HEK293 (cell line): ENCODE results near the gene CMTM2.

Source experiments
- GLIS2 ChIP-seq: fragments of 450-650 bp; formaldehyde crosslinking; IDR thresholded peaks from 2 replicates; pipeline ENCODE4 v1.5.1; 2016; ENCODE audit warnings: missing biosample characterization, missing genetic modification characterization
- PRDM10 ChIP-seq: fragments of 450-650 bp; formaldehyde crosslinking; IDR thresholded peaks from 2 replicates; pipeline ENCODE4 v1.5.1; 2016; ENCODE audit warnings: missing biosample characterization, missing genetic modification characterization
- PRDM2 ChIP-seq: fragments of 450-650 bp; formaldehyde crosslinking; IDR thresholded peaks from 2 replicates; pipeline ENCODE4 v1.5.1; 2016; ENCODE audit warnings: missing biosample characterization, missing genetic modification characterization, borderline replicate concordance
- ZBTB11 ChIP-seq: fragments of 450-650 bp; formaldehyde crosslinking; conservative IDR thresholded peaks from 2 replicates; pipeline ENCODE4 v1.5.1; 2016; ENCODE audit warnings: low read depth, missing biosample characterization, missing genetic modification characterization
- ZBTB49 ChIP-seq: fragments of 450-650 bp; formaldehyde crosslinking; IDR thresholded peaks from 2 replicates; pipeline ENCODE4 v1.5.1; 2016; ENCODE audit warnings: missing biosample characterization, missing genetic modification characterization, low read depth
- ZFP37 ChIP-seq: fragments of 450-650 bp; formaldehyde crosslinking; IDR thresholded peaks from 2 replicates; pipeline ENCODE4 v1.5.1; 2016; ENCODE audit warnings: missing biosample characterization, missing genetic modification characterization
- ZFP69B ChIP-seq: fragments of 450-650 bp; formaldehyde crosslinking; IDR thresholded peaks from 2 replicates; pipeline ENCODE4 v1.5.1; 2016; ENCODE audit warnings: missing biosample characterization, missing genetic modification characterization
- ZNF138 ChIP-seq: fragments of 450-650 bp; formaldehyde crosslinking; IDR thresholded peaks from 2 replicates; pipeline ENCODE4 v1.5.1; 2016; ENCODE audit warnings: missing biosample characterization, missing genetic modification characterization, borderline replicate concordance
- ZNF148 ChIP-seq: fragments of 450-650 bp; formaldehyde crosslinking; IDR thresholded peaks from 2 replicates; pipeline ENCODE4 v1.5.0; 2017; ENCODE audit warnings: missing biosample characterization, missing genetic modification characterization, borderline replicate concordance
- ZNF155 ChIP-seq: fragments of 450-650 bp; formaldehyde crosslinking; IDR thresholded peaks from 2 replicates; pipeline ENCODE4 v1.5.1; 2016; ENCODE audit warnings: missing biosample characterization, missing genetic modification characterization
- ZNF211 ChIP-seq: fragments of 450-650 bp; formaldehyde crosslinking; IDR thresholded peaks from 2 replicates; pipeline ENCODE4 v1.5.1; 2016; ENCODE audit warnings: low read depth, missing biosample characterization, missing genetic modification characterization
- ZNF521 ChIP-seq: fragments of 450-650 bp; formaldehyde crosslinking; IDR thresholded peaks from 2 replicates; pipeline ENCODE4 v1.5.1; 2017; ENCODE audit warnings: missing biosample characterization, mild to moderate bottlenecking, missing genetic modification characterization
- ZNF558 ChIP-seq: fragments of 450-650 bp; formaldehyde crosslinking; IDR thresholded peaks from 2 replicates; pipeline ENCODE4 v1.5.1; 2016; ENCODE audit warnings: missing biosample characterization, missing genetic modification characterization
- ZNF561 ChIP-seq: fragments of 450-650 bp; IDR thresholded peaks from 2 replicates; pipeline ENCODE4 v1.5.1; 2018; ENCODE audit warnings: missing biosample characterization, missing genetic modification characterization, borderline replicate concordance
- ZNF621 ChIP-seq: fragments of 450-650 bp; formaldehyde crosslinking; IDR thresholded peaks from 2 replicates; pipeline ENCODE4 v1.5.1; 2017; ENCODE audit warnings: missing biosample characterization, missing genetic modification characterization
- ZNF629 ChIP-seq: fragments of 450-650 bp; formaldehyde crosslinking; IDR thresholded peaks from 2 replicates; pipeline ENCODE4 v1.5.1; 2017; ENCODE audit warnings: missing biosample characterization, missing genetic modification characterization
- ZNF645 ChIP-seq: fragments of 450-650 bp; formaldehyde crosslinking; IDR thresholded peaks from 2 replicates; pipeline ENCODE4; 2016; ENCODE audit warnings: missing biosample characterization, missing genetic modification characterization
- ZSCAN30 ChIP-seq: fragments of 450-650 bp; IDR thresholded peaks from 2 replicates; pipeline ENCODE4 v1.5.1; 2018; ENCODE audit warnings: missing biosample characterization, mild to moderate bottlenecking, missing genetic modification characterization, moderate library complexity

CMTM2 gene

GRCh38 chr16:66603537-66604375 lies 24.5 kb downstream of the CMTM2 start (continued):
- TF ChIP-seq ZBTB11 (tag by site-specific recombination) (peak; percentile 68), ZFP69B (tag by site-specific recombination) (peak; percentile 68; the same call in 1 of the 2 replicates), ZBTB49 (tag by site-specific recombination) (no peak), PRDM2 (no peak), ZNF629 (tag by site-specific recombination) (no peak), ZNF645 (tag by site-specific recombination) (no peak), ZNF621 (tag by site-specific recombination) (no peak), ZNF558 (tag by site-specific recombination) (no peak), ZNF211 (tag by site-specific recombination) (no peak), ZNF155 (no peak), ZNF138 (no peak), ZNF148 (tag by site-specific recombination) (no peak), ZNF561 (tag by site-specific recombination) (no peak), GLIS2 (tag by site-specific recombination) (no peak), PRDM10 (peak; percentile 74), ZFP37 (peak; percentile 27; the same call in 1 of the 2 replicates), ZNF521 (tag by site-specific recombination) (no peak), ZSCAN30 (tag by site-specific recombination) (0 out of 2 replicates have a peak, but pooled peaks have one; percentile 23)
